Colonic mucosa (tissue), 4 donors: ENCODE results near the gene MRPL20. TPM values are rescaled to one million over a fixed set of nuclear protein-coding genes. Genes with fewer than 3 reads are reported as not detected.
"Not testable (repeated sequence)": the region's sequence is repeated elsewhere in the genome, so short reads cannot be mapped to it uniquely, and the experiment has no call there.

Experiments used
- DNase-seq: peaks from one replicate; pipeline ENCODE4 v3.0.0-alpha.2; 2020
- H3K27ac ChIP-seq: fragments of 200-600 bp; one replicate; pipeline ENCODE4 v1.8.0; 2021
- H3K27me3 ChIP-seq: fragments of 200-600 bp; one replicate; pipeline ENCODE4 v1.8.0; 2021
- H3K36me3 ChIP-seq: fragments of 200-600 bp; one replicate; pipeline ENCODE4 v1.8.0; 2021
- H3K4me1 ChIP-seq: fragments of 200-600 bp; one replicate; pipeline ENCODE4 v1.8.0; 2021; ENCODE audit warnings: mild to moderate bottlenecking
- H3K4me3 ChIP-seq: fragments of 200-600 bp; one replicate; pipeline ENCODE4 v1.8.0; 2021
- H3K9ac ChIP-seq, 2 donors: one replicate each; pipeline ENCODE4 v1.7.0; 2013; ENCODE audit warnings: control low read depth in 2 of 2, low read depth in 2 of 2, low read length in 2 of 2
- H3K9me3 ChIP-seq: fragments of 200-600 bp; one replicate; pipeline ENCODE4 v1.8.0; 2021
- intact Hi-C: fragments of 100-400 bp; cut with DNase I; formaldehyde crosslinking; loops from one replicate; pipeline ENCODE4 v1.14.1; 2022
- total RNA-seq, 2 donors: library from RNA; stranded (reverse); fragmentation: NEBNext Ultra II Directional in 1 of 2; extraction: Animal tissue kit (Norgen Biotek cat#: 25700) in 1 of 2; gene quantifications; one replicate each; pipeline ENCODE4 v1.2.1, GENCODE V29; 2021
- TF ChIP-seq, protein P1 (sequence below): fragments of 200-600 bp; IDR thresholded peaks from one replicate; pipeline ENCODE4 v1.8.0; 2022; ENCODE audit warnings: antibody characterized with exemption, mild to moderate bottlenecking
- donor health status: healthy.
- donor health status: DM: no; HTN: no; CAD: no.
- donor health status: DM: no; HTN: no; CAD: no.

The MRPL20 gene
- total RNA-seq, 2 donors from 2014 or later, result 88.1 to 143 TPM

DNA sequence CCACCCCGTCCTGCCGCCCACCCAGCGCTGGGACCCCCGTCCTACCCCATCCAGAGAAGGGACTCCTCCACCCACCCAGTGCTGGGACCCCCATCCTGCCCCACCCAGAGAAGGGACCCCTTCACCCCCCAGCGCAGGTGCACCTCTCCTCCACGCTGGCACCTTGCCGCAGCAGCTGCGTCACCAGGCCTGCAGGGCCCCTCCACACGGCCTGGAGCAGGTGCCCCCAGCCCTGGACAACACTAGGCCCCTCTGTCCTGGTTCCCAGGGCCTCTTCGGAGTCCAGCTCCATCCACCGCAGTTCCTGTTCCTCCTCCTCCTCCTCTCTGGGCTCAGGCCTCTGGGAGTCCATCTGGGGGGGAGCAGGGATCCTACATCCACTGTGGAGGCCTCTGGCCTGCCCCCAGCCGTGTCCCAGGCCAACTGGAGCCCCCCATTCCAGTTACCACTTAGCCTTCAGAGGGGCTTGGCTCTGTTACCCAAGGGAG is 13.6 kb upstream of the MRPL20 start:
- Histone ChIP-seq H3K36me3 (no peaks in the 10 kb centered on the region), H3K9ac (no peak overlapping the region), H3K9me3 (no peaks in the 10 kb centered on the region), H3K27me3 (no peaks in the 10 kb centered on the region), H3K4me1 (no peaks in the 10 kb centered on the region), H3K4me3 (peak overlapping the region; percentile 22), H3K27ac (no peak overlapping the region)
- DNase-seq, result no peak
- TF ChIP-seq, protein P1, sequence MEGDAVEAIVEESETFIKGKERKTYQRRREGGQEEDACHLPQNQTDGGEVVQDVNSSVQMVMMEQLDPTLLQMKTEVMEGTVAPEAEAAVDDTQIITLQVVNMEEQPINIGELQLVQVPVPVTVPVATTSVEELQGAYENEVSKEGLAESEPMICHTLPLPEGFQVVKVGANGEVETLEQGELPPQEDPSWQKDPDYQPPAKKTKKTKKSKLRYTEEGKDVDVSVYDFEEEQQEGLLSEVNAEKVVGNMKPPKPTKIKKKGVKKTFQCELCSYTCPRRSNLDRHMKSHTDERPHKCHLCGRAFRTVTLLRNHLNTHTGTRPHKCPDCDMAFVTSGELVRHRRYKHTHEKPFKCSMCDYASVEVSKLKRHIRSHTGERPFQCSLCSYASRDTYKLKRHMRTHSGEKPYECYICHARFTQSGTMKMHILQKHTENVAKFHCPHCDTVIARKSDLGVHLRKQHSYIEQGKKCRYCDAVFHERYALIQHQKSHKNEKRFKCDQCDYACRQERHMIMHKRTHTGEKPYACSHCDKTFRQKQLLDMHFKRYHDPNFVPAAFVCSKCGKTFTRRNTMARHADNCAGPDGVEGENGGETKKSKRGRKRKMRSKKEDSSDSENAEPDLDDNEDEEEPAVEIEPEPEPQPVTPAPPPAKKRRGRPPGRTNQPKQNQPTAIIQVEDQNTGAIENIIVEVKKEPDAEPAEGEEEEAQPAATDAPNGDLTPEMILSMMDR, result no peak
- intact Hi-C loops, result no loop called here

DNA sequence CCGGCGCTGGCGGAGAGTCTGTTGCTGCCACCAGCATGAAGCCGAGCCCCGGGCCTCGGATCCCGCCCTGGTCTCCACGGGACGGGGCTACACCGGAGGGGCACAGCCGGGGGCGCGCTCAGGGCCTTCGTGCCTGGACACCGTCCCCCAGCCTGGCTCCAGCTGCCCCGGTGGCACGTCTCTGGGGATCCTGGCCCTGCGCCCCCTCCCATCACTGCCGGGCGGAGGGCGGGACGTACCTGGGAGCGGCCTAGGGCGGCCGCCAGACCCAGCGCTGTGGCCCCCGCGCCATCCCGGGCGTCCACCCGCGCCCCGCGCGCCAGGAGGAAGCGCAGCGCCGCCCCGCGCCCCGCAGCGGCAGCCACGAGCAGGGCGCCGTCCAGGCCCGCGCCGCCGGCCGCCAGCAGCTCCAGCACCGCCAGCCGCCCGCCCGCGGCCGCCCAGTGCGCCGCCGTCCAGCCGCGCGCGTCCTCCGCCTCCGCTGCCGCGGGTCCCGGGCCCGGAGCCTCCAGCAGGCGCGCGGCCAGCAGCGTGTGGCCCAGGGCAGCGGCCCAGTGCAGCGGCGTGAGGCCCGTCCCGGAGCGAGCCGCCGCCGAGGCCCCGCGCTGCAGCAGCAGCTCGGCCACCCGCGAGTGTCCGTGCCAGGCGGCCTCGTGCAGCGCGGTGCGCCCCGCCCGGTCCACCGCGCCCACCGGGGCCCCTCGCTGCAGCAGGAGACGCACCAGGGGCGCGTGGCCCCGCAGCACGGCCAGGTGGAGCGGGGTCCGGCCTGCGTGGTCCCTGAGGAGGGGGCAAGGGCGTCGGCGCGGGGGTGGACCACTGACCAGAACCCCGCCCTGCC is 12.9 kb upstream of the MRPL20 start:
- peak overlapping the region; percentile 40 for H3K27ac ChIP-seq
- H3K27me3 ChIP-seq, result no peaks in the 10 kb centered on the region
- H3K36me3 ChIP-seq, result no peaks in the 10 kb centered on the region
- peak overlapping the region in 1 of 2 donors; percentile 66 for H3K9ac ChIP-seq
- intact Hi-C loops, result no loop called here
- TF ChIP-seq, protein P1, result no peak
- no peak for DNase-seq
- H3K4me3 ChIP-seq, result peak overlapping the region; percentile 22
- H3K9me3 ChIP-seq, result no peaks in the 10 kb centered on the region
- H3K4me1 ChIP-seq, result no peaks in the 10 kb centered on the region

DNA sequence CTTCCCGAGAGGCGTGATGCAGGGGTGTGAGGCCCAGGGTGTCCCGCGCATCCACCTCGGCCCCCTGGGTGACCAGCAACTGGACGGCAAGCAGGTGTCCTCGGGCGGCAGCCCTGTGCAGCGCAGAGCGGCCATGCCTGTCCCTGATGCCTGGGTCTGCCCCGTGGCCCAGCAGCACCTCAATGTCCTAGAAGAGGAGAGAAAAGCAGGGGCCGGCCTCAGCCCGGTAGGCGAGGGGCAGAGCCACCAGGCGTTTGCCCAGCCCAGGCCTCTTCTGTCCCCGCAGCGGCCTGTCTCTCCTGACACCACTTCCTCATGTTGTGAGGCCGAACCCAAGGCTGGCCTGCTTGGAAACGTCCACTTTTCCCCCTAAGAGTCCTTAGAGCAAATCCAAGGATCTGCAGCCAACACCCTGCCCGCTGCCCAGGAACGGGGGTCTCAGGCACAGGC is 12.3 kb upstream of the MRPL20 start:
- peak overlapping the region; percentile 40 for H3K27ac ChIP-seq
- peak overlapping the region in 1 of 2 donors; percentile 66 for H3K9ac ChIP-seq
- intact Hi-C loops, result no loop called here
- no peaks in the 10 kb centered on the region for H3K27me3 ChIP-seq
- H3K4me1 ChIP-seq, result no peaks in the 10 kb centered on the region
- H3K4me3 ChIP-seq, result peak overlapping the region; percentile 22
- TF ChIP-seq, protein P1, result no peak
- no peaks in the 10 kb centered on the region for H3K36me3 ChIP-seq
- H3K9me3 ChIP-seq, result no peaks in the 10 kb centered on the region
- DNase-seq, result no peak

DNA sequence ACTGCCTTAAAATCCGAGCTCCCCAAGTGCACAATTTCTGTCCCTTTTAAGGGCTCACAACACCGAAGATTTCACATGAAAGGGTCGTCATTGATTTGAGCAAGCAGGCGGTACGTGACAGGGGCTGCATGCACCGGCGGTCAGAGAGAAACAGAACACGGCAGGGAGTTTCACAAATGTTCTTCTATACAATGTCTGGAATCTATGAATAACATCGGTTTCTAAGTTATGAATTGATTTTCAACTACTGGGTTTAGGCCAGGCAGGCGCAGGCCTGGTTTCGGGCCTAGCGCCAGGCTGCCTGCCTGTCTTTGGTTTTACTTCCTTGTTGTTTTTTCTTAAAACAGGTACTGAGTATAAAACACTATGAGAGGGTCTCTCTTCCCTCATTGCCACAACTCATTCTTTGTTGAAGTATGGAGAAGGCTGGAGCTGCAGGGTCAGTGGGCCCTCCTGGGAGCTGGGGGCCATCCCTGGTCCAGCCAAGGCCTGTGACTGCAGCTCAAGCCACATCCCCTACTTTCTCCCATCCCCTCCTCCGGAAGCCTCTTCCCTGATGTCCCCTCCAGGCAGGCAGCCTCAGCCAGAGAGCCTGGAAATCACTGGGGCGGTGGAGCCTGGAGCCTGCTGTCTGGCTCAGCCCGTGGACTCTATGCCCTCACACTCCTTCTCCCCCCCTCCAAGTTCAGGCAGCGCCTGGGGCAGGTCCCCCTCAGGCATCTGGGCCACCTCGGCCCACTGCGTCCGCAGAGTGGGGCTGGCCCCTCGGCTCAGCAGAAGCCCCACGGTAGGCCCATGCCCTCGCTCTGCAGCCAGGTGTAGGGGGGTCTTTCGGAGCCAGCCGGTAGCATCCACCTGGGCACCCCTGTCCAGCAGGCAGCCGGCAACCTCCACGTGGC is 11.6 kb upstream of the MRPL20 start:
- no peak overlapping the region for H3K4me3 ChIP-seq
- no peak for DNase-seq
- TF ChIP-seq, protein P1, result no peak
- H3K36me3 ChIP-seq, result no peaks in the 10 kb centered on the region
- H3K9me3 ChIP-seq, result no peaks in the 10 kb centered on the region
- peak overlapping the region; percentile 40 for H3K27ac ChIP-seq
- H3K4me1 ChIP-seq, result no peaks in the 10 kb centered on the region
- H3K27me3 ChIP-seq, result no peaks in the 10 kb centered on the region
- intact Hi-C loops, result no loop called here
- no peak overlapping the region for H3K9ac ChIP-seq

DNA sequence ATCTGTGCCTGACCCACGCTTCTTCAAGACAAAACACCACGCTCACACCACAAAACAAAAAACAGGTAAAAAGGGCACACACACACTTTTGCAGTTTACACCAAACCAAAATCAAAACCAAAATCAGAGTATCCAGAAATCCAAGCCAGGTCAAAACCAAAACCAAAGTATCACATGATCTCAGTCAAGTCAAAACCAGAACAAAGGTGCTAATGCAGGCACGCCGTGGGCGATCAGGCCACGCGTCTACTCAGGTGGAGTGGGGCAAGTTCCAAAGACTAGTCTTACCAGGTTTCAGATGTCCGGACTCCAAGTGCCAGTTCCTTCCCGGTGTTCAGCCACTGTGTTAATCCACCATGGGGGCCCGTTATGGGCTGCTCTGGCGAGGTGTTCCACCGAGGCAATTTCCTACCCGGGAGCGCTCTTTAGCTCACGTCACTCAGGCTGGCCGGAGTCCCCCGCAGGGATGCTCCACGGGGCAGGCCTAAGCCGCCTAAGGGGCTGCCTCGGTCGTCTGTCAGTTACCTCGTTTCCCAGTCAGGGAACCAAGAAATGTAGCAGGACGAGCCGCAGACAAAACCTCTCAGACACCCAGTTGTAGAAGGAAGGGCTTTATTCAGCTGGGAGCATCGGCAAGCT is 10.9 kb upstream of the MRPL20 start:
- H3K27me3 ChIP-seq, intact Hi-C loops, H3K27ac ChIP-seq, H3K9ac ChIP-seq, H3K9me3 ChIP-seq, H3K36me3 ChIP-seq, DNase-seq, H3K4me3 ChIP-seq, H3K4me1 ChIP-seq: not testable (repeated sequence)

DNA sequence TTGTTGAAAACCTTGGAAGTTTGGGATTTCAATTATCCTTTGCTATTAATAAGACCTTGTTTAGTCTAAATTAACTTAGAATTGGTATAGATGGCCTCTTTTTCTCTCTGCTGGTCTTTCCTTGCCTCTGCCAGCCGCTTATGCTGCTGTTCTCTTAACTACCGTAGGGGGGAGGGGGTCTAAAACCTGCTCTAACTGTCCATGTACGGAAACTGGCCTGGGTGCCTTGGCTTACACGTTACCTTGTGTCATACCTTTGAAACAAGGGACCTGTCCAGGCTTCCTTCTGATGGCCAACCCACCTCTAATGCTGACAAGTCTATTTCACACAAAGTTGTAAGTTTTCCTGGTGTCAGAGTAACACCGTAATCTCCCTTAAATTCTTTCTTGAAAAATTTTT is 10.3 kb upstream of the MRPL20 start:
- H3K9ac ChIP-seq, H3K4me1 ChIP-seq, DNase-seq, H3K27me3 ChIP-seq, H3K36me3 ChIP-seq, H3K9me3 ChIP-seq, H3K27ac ChIP-seq, H3K4me3 ChIP-seq, intact Hi-C loops: not testable (repeated sequence)
